AG09319 (cell line): ENCODE results near the gene TMEM126B.

Source experiments
- DNase-seq: peaks from one replicate; pipeline ENCODE4 v3.0.0-alpha.2; 2010; ENCODE audit warnings: low read depth; ENCODE audit errors: extremely low read depth
- CTCF ChIP-seq: IDR thresholded peaks from 2 replicates; pipeline ENCODE4 v1.5.1; 2011; ENCODE audit warnings: low read depth, mild to moderate bottlenecking, inconsistent platforms, low read length, moderate library complexity

The TMEM126B gene

DNA sequence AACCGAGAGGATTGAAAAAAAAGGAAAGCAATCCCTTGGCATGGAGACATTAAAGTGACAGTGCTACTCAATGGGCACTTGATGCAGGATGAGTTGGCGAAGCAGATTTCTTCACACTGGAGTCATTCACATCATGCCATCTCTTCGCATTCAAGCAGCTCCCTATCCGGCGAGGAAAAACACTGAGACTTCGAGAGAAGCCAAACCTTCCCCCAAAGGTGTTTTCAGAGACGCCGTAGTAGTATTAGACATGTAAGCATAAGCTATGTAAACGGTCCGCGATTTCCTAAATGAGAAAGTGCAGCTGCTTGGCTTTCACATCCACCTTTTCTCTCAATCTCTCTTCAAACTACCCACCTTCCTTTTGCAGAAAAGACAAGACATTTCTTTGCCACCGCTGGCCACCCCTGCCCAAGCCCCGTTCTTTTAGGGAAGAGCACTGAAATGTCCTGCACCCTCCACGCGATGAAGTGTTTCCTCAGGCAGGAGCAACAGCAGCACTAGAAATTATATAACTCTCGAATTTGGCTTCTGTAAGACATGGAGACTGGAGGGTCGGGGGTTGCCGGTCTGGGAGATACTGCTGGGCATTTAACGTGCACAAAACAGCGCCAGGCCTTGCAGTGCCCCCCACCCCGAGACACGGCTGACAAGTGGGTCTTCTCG, 928 bp upstream of the TMEM126B start, which contains the start of gene DLG2:
TSS of gene DLG2 (minus strand) at position 13 of the 666 bp plus-strand sequence.
- no peak for DNase-seq

GRCh38 chr11:85628771-85629341, 463 bp downstream of the TMEM126B start:
- DNase-seq = no peak
- no peak for TF ChIP-seq CTCF

More for the DNA sequence above, 928 bp upstream of the TMEM126B start, which contains the start of gene DLG2:
- no peak for TF ChIP-seq CTCF

- no peak for TF ChIP-seq CTCF
These were observed 6.4 kb downstream of the TMEM126B start for GRCh38 chr11:85634747-85635146.

DNA sequence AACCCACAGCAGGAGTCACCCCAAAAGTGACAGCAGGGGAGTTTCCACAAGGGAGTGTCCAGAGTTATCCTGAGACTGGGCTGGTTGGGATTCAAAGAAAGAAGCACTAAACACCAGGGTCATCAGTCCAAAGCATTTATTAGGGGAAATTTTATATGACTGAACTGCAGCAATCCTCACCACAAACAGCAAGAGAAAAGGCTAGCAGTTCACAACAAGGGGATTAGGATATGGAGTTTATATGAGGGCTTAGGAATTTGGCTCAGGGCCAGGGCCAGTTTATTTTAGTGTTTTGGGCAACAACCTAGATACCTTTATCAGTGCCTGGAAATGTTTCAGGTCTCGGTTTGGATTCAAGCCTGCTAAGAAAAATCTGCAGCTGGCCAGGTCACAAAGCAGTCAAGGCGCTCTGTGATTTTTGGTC, 14.8 kb downstream of the TMEM126B start:
- no peak for DNase-seq
- no peak for TF ChIP-seq CTCF

More at GRCh38 chr11:85634747-85635146, 6.4 kb downstream of the TMEM126B start:
- DNase-seq = no peak

GRCh38 chr11:85647078-85647477, 18.7 kb downstream of the TMEM126B start:
- DNase-seq = no peak
- TF ChIP-seq CTCF = no peak

DNA sequence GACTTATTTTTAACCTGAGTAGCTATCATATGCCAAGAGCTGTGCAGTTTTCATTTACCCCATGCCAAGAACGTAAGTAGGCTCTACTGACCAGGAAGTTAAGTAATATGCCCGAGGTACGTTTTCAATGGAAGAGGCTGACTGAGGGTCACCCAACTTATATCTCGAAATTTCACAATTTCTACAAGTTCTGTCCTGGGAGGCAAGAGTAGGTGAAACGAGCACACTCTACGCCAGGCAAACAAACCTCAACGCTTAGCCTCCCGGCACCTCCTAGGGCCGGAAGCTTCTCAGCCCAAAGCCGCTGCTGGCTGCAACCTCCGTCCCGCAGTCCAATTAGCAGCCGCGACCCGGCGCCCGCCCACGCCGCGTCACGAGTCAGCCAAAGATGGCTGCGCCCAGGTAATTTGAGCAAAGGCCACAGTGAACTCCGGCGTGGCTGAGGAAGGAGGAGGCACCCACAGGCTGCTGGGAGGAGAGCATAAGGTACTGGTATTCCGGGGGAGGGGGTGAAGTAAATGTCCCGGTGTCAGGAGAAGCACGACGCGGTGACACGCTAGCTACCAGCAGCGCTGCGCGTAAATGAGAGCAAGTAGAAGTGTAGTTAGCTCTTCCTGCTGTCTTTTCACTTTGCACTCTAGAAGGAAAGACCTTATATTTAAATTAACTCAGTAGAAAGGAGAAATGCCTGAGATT, 19.4 kb downstream of the TMEM126B start, which contains the start of gene TMEM126A:
TSS of gene TMEM126A (plus strand) at position 364 of the 696 bp plus-strand sequence. CDS start 2,289 bp downstream, outside the sequence.
- no peak for TF ChIP-seq CTCF
- DNase-seq = no peak

DNA sequence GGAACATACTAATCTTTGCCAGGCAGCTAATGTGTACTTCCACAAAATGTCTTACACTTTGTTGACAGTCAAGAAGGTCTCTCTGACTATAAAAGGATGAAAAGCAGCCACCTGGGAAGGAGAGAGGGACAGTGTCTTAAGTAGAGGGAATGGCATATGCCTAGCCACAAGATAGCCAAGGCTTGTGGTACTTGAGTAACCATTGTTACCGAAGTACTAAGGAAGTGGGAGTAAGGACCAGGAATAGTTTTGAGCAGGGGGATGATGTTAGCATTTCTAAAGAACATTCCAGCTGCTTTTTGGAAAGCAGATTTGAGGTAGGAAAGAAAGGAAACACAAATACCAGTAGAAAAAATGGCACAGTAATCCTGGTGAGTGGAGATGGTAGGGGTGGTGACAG, 22.7 kb downstream of the TMEM126B start:
- no peak for TF ChIP-seq CTCF
- DNase-seq = no peak
